RWPE1 (cell line): ENCODE results near the gene GRIK4.

Experiments used
- CTCF ChIA-PET: fragments of 350-600 bp; sonication (Branson Sonifier 250); formaldehyde crosslinking; extraction: SDS; loops from one replicate; lab custom pipeline; 2021; lab: Yijun Ruan, JAX
- POLR2A ChIA-PET: fragments of 400-600 bp; formaldehyde crosslinking; extraction: SDS; loops from one replicate; lab custom pipeline; 2020; ENCODE audit warnings: antibody characterized with exemption; ENCODE audit not compliant: low non-redundant PET; lab: Yijun Ruan, JAX
- DNase-seq: peaks from one replicate; pipeline ENCODE4 v3.0.0; 2012; ENCODE audit warnings: low spot score
- H3K27ac ChIP-seq: fragments of 450-650 bp; 2 replicates; pipeline ENCODE4 v1.5.1; 2017
- TF ChIP-seq, protein P1 (sequence below): fragments of 450-650 bp; conservative IDR thresholded peaks from 2 replicates; pipeline ENCODE4 v1.5.1; 2017; ENCODE audit warnings: low read depth, mild to moderate bottlenecking

GRIK4 gene

GRCh38 chr11:120522736-120523135 lies 11.2 kb downstream of the GRIK4 start:
- POLR2A ChIA-PET, result no interaction called here

DNA sequence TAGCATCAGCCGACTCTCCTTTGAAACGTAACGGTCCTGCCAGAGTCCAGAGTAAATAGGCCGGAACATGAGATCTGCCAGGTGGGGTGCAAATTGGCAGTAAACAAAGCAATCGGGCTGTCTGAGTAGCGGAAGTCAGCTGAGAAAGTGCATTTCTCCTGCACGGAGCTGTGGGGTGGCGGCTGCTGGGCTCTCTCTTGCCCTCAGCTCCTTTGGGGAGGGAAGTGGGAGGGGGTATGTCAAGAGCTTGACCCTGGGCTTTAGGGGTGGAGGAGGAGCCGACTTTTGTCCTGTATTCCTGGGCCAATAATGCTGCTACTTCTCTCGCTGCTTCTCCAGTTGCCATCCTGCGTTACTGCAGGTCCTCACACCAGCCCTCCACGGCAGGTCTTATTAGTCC lies 11.6 kb downstream of the GRIK4 start:
- POLR2A ChIA-PET, result no interaction called here
- CTCF ChIA-PET, result interaction anchor here (0.7 to 0.9 kb wide), 3 partner anchors 32 to 792 kb away, joined by 3 read pairs; no protein-coding TSS in a partner anchor
- H3K27ac ChIP-seq, result no peak overlapping the region
- no peak for DNase-seq
- TF ChIP-seq, protein P1, sequence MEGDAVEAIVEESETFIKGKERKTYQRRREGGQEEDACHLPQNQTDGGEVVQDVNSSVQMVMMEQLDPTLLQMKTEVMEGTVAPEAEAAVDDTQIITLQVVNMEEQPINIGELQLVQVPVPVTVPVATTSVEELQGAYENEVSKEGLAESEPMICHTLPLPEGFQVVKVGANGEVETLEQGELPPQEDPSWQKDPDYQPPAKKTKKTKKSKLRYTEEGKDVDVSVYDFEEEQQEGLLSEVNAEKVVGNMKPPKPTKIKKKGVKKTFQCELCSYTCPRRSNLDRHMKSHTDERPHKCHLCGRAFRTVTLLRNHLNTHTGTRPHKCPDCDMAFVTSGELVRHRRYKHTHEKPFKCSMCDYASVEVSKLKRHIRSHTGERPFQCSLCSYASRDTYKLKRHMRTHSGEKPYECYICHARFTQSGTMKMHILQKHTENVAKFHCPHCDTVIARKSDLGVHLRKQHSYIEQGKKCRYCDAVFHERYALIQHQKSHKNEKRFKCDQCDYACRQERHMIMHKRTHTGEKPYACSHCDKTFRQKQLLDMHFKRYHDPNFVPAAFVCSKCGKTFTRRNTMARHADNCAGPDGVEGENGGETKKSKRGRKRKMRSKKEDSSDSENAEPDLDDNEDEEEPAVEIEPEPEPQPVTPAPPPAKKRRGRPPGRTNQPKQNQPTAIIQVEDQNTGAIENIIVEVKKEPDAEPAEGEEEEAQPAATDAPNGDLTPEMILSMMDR, result no peak

More at GRCh38 chr11:120522736-120523135, 11.2 kb downstream of the GRIK4 start:
- TF ChIP-seq, protein P1, result no peak
- no peak overlapping the region for H3K27ac ChIP-seq
- no peak for DNase-seq
- CTCF ChIA-PET, result interaction anchor here (0.6 to 0.7 kb wide), 2 partner anchors 162 to 339 kb away, joined by 3 read pairs; no protein-coding TSS in a partner anchor

DNA sequence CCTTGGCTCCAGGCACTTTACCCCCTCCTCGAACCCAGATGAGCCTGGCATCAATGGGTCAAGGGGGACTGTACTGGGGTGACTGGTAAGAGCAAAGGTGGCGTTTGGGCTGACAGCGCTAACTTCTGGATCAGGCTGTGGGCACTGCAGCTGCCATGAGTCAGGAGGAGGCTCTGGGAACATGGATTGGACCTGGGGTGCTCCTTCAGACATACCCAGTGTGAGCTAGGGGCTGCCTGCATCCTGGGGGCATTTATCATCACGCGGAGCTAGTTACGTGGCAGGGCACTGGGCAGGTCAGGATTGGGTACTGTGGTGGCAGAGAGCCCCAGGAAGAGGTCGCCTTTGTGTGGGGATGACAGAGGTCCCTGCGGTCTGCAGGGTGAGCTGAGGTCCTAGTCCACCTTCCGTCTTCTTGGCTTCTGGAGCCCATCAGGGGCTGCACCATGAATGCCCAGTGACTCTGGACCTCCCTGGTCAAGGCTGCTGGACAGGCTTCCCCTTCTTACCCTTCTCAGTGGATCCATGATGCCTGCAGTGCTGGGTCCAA lies 13.1 kb downstream of the GRIK4 start:
- ChIA-PET POLR2A (interaction anchor here (0.7 kb wide), 1 partner anchor 42 kb away, joined by 4 read pairs; no protein-coding TSS in a partner anchor), CTCF (interaction anchor here (0.6 kb wide), 1 partner anchor 300 kb away, joined by 3 read pairs; no protein-coding TSS in a partner anchor)
- no peak overlapping the region for H3K27ac ChIP-seq
- TF ChIP-seq, protein P1, result no peak
- DNase-seq, result no peak

DNA sequence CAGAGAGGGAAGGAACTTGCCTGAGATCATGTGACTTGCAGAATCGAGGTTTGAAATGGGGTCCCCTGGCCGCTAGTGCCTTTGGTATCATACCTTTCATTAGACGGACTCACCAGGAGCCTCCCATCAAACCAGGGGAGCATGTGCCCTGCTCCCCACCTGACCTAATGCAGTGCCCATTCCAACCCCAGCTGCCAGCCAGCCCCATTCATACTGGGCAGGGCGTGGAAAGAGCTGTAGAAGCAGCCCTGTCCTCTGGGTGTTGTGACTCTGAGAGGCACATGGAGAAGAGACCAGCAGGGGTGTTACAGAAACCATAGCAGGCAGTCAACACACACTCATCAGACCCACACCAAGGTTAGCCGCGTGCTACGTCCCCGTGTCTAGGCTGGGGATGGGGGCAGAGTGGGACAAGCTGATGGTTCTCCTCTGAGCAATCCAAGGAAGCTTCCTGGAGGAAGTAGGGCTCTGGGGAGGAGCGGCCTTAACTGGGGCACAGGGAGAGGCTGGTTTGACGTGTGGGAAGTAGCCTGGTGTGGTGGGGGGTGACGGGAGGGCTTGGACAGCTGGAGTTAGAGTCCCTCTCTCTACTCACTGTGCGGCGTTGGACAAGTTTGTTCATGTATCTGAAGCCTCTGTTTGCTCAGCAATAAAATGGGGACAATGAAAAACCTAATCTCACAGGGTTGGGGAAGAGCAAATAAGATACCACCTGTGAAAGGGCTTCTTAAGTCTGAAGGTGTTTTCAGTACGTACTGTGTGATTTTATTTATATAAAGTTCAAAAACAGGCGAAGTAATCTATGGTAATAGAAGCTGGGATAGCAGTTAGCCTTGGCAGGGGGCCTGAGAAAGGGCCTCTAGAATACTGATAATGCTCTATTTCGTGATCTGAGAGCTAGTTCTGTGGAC lies 14.0 kb downstream of the GRIK4 start:
- DNase-seq, result no peak
- CTCF ChIA-PET, result interaction anchor here (0.6 to 0.8 kb wide), 2 partner anchors 14 to 18 kb away, joined by 3 to 7 read pairs; partner anchors contain the start of gene GRIK4
- POLR2A ChIA-PET, result no interaction called here
- TF ChIP-seq, protein P1, result no peak
- no peak overlapping the region for H3K27ac ChIP-seq

DNA sequence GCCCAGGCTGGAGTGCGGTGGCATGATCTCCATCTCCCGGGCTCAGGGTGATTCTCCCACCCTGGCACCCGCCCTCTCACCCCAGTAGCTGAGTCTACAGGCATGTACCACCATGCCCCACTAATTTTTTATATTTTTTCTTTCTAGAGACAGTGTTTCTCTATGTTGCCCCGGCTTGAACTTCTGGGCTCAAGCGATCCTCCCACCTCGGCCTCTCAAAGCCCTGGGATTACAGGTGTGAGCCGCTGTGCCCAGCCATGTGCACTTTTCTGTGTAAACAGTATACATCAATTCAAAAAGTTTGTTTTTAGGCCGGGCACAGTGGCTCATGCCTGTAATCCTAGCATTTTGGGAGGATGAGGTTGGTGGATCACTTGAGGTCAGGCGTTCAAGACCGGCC lies 14.7 kb downstream of the GRIK4 start:
- no peak for DNase-seq
- TF ChIP-seq, protein P1, result no peak
- H3K27ac ChIP-seq, result no peak overlapping the region
- POLR2A ChIA-PET, result no interaction called here
- CTCF ChIA-PET, result interaction anchor here (0.6 to 0.8 kb wide), 2 partner anchors 15 to 18 kb away, joined by 3 to 7 read pairs; partner anchors contain the start of gene GRIK4

- DNase-seq, result no peak
- ChIA-PET CTCF (no interaction called here), POLR2A (no interaction called here)
- H3K27ac ChIP-seq, result no peak overlapping the region
- TF ChIP-seq, protein P1, result no peak
Observed at GRCh38 chr11:120527111-120527761, 15.7 kb downstream of the GRIK4 start.
